Astrocyte (in vitro differentiated cells and primary cell): ENCODE results near the gene SOX14. TPM values are rescaled to one million over a fixed set of nuclear protein-coding genes. Genes with fewer than 3 reads are reported as not detected.
A peak's percentile ranks its signal among the peaks of the same experiment; 100 is the strongest.

Experiments
- DNase-seq: peaks from one replicate; pipeline ENCODE4 v3.0.0-alpha.2; 2010; ENCODE audit warnings: low read depth
- FAIRE-seq: peaks from 2 replicates; lab custom pipeline; 2011; peaks lifted over from hg19 to GRCh38; lab: Jason Lieb, UNC
- H2AFZ ChIP-seq: 2 replicates; pipeline ENCODE4 v1.6.0; 2012; ENCODE audit warnings: low read depth, low read length, inconsistent platforms
- H3K27ac ChIP-seq: 2 replicates; pipeline ENCODE4 v1.5.1; 2011; ENCODE audit warnings: low read depth, low read length, inconsistent platforms
- H3K27me3 ChIP-seq: 2 replicates; pipeline ENCODE4 v1.6.0; 2011; ENCODE audit warnings: low read length, inconsistent platforms; ENCODE audit not compliant: insufficient read depth
- H3K36me3 ChIP-seq: 2 replicates; pipeline ENCODE4 v1.5.1; 2011; ENCODE audit warnings: low read length, inconsistent platforms; ENCODE audit not compliant: insufficient read depth
- H3K4me1 ChIP-seq: 2 replicates; pipeline ENCODE4 v1.5.1; 2011; ENCODE audit warnings: low read length, inconsistent platforms; ENCODE audit not compliant: insufficient read depth
- H3K4me2 ChIP-seq: 2 replicates; pipeline ENCODE4 v1.6.0; 2012; ENCODE audit warnings: low read length, inconsistent platforms
- H3K4me3 ChIP-seq: 2 replicates; pipeline ENCODE4 v1.5.1; 2011; ENCODE audit warnings: low read depth, mild to moderate bottlenecking, low read length, inconsistent platforms; ENCODE audit not compliant: insufficient read depth
- H3K79me2 ChIP-seq: 2 replicates; pipeline ENCODE4 v1.6.0; 2012; ENCODE audit warnings: mild to moderate bottlenecking, low read length, inconsistent platforms; ENCODE audit not compliant: insufficient read depth
- H3K9ac ChIP-seq: 2 replicates; pipeline ENCODE4 v1.6.0; 2012; ENCODE audit warnings: mild to moderate bottlenecking, low read length, inconsistent platforms
- H3K9me3 ChIP-seq: 2 replicates; pipeline ENCODE4 v1.5.1; 2012; ENCODE audit warnings: low read depth, mild to moderate bottlenecking, low read length, inconsistent platforms; ENCODE audit not compliant: insufficient read depth
- H4K20me1 ChIP-seq: 2 replicates; pipeline ENCODE4 v1.6.0; 2012; ENCODE audit warnings: low read length, inconsistent platforms; ENCODE audit not compliant: insufficient read depth
- H3K27ac Mint-ChIP-seq: one replicate; pipeline ENCODE4 v1.8.0; 2021; ENCODE audit warnings: mild to moderate bottlenecking, mixed read lengths; ENCODE audit not compliant: unreplicated experiment
- H3K27me3 Mint-ChIP-seq: one replicate; pipeline ENCODE4 v1.8.0; 2021; ENCODE audit warnings: low read depth, mixed read lengths; ENCODE audit not compliant: unreplicated experiment
- H3K36me3 Mint-ChIP-seq: one replicate; pipeline ENCODE4 v1.8.0; 2021; ENCODE audit warnings: low read depth, mixed read lengths; ENCODE audit not compliant: unreplicated experiment
- H3K4me1 Mint-ChIP-seq: one replicate; pipeline ENCODE4 v1.8.0; 2021; ENCODE audit warnings: low read depth, mixed read lengths; ENCODE audit not compliant: unreplicated experiment
- H3K4me3 Mint-ChIP-seq: one replicate; pipeline ENCODE4 v1.8.0; 2021; ENCODE audit warnings: mild to moderate bottlenecking, moderate library complexity, mixed read lengths; ENCODE audit not compliant: unreplicated experiment
- H3K9me3 Mint-ChIP-seq: one replicate; pipeline ENCODE4 v1.8.0; 2021; ENCODE audit warnings: mild to moderate bottlenecking, mixed read lengths; ENCODE audit not compliant: unreplicated experiment
- EZH2 ChIP-seq: IDR thresholded peaks from 2 replicates; pipeline ENCODE4 v1.6.1; 2012; ENCODE audit warnings: mild to moderate bottlenecking, low read length, inconsistent platforms; ENCODE audit not compliant: insufficient read depth
- total RNA-seq: library from RNA; stranded (reverse); gene quantifications from 2 replicates; pipeline ENCODE4 v1.2.1, GENCODE V29; 2021
- TF ChIP-seq, protein P1 (sequence below): IDR thresholded peaks from 2 replicates; pipeline ENCODE4 v1.5.1; 2011; ENCODE audit warnings: low read depth, mild to moderate bottlenecking, inconsistent platforms, low read length, moderate library complexity; ENCODE audit not compliant: insufficient read depth

The SOX14 gene
- total RNA-seq, 1 donor from 2014 or later, result 0.09 TPM

DNA sequence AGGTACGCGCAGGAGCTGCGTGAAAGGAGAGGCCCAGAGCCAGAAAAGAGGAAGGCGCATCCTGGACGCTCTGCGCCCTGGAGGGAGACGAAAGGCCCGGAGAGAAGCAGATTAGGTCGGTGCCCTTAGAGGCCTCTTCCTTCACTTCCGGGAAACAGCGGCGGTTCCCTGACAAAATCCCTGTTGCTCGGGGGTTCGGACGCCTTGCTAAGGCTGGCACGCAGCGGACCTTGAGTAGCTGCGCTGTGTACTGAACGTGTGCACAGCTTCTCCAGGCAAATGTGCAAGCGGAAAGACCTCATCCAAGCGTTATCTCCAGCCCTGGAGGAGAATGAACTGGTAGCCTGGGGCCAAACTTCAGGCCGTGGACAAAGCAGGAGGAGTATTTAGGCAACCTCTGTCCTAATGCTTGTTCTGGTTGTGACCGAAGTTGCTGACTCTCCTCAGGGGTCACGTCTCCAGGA is 3.0 kb upstream of the SOX14 start:
- Mint-ChIP-seq H3K4me3 (no peak overlapping the region), H3K27me3 (peaks cover 83% of the 10 kb centered on the region), H3K36me3 (peaks cover 3% of the 10 kb centered on the region), H3K4me1 (peaks cover 1% of the 10 kb centered on the region), H3K9me3 (peaks cover 12% of the 10 kb centered on the region), H3K27ac (no peak overlapping the region)
- Histone ChIP-seq H3K36me3 (no peaks in the 10 kb centered on the region), H3K27ac (no peak overlapping the region), H3K4me2 (no peak overlapping the region), H3K4me1 (no peaks in the 10 kb centered on the region), H4K20me1 (no peaks in the 10 kb centered on the region), H2AFZ (no peak overlapping the region), H3K9ac (no peak overlapping the region), H3K4me3 (no peak overlapping the region), H3K9me3 (no peaks in the 10 kb centered on the region), H3K79me2 (no peaks in the 10 kb centered on the region), H3K27me3 (peaks cover 56% of the 10 kb centered on the region)
- DNase-seq (no peak), FAIRE-seq (no peak)
- TF ChIP-seq, protein P1, sequence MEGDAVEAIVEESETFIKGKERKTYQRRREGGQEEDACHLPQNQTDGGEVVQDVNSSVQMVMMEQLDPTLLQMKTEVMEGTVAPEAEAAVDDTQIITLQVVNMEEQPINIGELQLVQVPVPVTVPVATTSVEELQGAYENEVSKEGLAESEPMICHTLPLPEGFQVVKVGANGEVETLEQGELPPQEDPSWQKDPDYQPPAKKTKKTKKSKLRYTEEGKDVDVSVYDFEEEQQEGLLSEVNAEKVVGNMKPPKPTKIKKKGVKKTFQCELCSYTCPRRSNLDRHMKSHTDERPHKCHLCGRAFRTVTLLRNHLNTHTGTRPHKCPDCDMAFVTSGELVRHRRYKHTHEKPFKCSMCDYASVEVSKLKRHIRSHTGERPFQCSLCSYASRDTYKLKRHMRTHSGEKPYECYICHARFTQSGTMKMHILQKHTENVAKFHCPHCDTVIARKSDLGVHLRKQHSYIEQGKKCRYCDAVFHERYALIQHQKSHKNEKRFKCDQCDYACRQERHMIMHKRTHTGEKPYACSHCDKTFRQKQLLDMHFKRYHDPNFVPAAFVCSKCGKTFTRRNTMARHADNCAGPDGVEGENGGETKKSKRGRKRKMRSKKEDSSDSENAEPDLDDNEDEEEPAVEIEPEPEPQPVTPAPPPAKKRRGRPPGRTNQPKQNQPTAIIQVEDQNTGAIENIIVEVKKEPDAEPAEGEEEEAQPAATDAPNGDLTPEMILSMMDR, result no peak
- no peak for TF ChIP-seq EZH2

DNA sequence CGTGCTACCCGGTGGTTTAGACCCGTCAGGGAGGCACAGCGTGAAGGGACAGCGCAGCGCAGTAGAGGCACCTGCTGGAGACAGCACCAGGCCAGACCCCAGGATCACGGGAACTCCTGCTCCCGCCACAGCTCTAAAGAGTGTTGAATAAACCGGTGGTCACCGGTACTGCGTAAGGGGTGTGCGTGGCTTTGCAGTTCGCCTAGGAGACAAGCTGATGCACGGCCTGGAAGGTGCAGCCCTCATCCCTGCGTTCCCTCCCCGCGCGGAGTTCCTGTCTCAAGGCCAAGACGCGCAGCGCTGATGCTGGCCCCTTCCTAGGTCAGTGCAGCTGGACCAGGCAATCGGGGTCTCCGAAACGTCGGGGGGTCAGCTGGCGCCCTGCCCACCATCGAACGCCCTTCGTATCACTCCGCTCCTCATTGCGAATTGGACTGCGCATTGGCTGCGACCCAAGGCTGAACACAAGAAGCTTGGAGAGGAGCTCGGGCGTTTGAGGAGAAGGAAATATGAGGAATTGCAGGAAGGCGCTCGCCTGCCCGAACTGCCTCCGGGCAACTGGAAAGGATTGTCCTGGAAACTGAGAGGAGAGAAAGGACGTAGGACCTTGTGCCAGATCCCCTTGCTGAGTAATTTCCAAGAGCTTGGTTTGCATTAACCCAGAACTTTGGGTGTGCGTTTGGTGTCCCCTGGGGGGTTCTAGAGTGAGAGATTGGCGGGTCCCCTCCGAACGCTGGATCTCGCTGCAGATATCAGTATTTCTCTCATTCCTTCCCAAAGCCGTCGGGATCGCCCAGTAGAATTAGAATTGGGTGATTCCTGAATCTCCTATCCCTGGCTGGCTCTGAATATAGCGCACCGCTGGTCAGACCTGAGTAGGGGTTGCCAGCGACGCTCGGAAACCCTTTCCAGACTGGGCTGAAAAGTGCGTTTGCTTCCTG is 2.3 kb upstream of the SOX14 start:
- no peak overlapping the region for H3K9ac ChIP-seq
- Mint-ChIP-seq H3K36me3 (peaks cover 3% of the 10 kb centered on the region), H3K27ac (peak overlapping the region; percentile 18), H3K27me3 (peaks cover 89% of the 10 kb centered on the region), H3K4me1 (peaks cover 1% of the 10 kb centered on the region), H3K4me3 (no peak overlapping the region), H3K9me3 (peaks cover 15% of the 10 kb centered on the region)
- peaks cover 63% of the 10 kb centered on the region for H3K27me3 ChIP-seq
- H3K9me3 ChIP-seq, result no peaks in the 10 kb centered on the region
- FAIRE-seq, result no peak
- H3K4me2 ChIP-seq, result no peak overlapping the region
- no peaks in the 10 kb centered on the region for H3K79me2 ChIP-seq
- no peaks in the 10 kb centered on the region for H3K4me1 ChIP-seq
- H4K20me1 ChIP-seq, result no peaks in the 10 kb centered on the region
- no peak overlapping the region for H3K27ac ChIP-seq
- TF ChIP-seq, protein P1, result no peak
- peak; percentile 17 for TF ChIP-seq EZH2
- H3K36me3 ChIP-seq, result no peaks in the 10 kb centered on the region
- DNase-seq, result no peak
- no peak overlapping the region for H2AFZ ChIP-seq
- no peak overlapping the region for H3K4me3 ChIP-seq
